NT2/D1 (cell line): ENCODE measurements around the gene PHLDA2.

Experiments used
- YY1 ChIP-seq: IDR thresholded peaks from 2 replicates; pipeline ENCODE4 v1.6.1; 2011; ENCODE audit not compliant: insufficient read length, insufficient read depth
- ZNF274 ChIP-seq: IDR thresholded peaks from 2 replicates; pipeline ENCODE4 v1.6.1; 2011; ENCODE audit warnings: mild to moderate bottlenecking, low read depth, low read length

DNA sequence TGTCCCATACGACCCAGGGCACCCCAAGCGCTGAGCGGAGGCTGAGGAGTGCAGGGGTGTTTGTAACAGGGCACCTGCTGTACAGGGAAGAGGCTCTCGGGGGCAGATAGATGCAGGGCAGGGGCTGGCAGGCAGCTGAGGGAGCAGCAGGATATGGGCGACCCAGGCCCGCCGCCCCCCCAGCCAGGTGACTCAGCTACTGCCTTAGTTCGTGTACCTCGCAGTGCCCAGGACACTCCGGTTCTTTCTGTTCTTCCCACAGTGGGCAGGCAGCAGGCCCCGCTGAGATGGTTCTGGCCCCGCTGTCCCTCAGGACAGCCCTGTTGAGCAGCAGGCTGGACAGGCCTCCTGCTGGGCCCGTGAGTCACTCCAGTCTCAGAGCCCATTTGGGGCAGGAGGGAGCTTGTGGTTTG, 16.2 kb downstream of the PHLDA2 start:
- no peak for TF ChIP-seq YY1
- TF ChIP-seq ZNF274, result no peak
